Measurements from ENCODE around the gene KDM8.
"Not testable (repeated sequence)": the region's sequence is repeated elsewhere in the genome, so short reads cannot be mapped to it uniquely, and the experiment has no call there.

KDM8 gene

GRCh38 chr16:27245276-27246172 lies 42.2 kb downstream of the KDM8 start:
- peak; percentile 17 for DNase-seq

GRCh38 chr16:27246439-27246838 lies 43.1 kb downstream of the KDM8 start:
- no peak for DNase-seq

GRCh38 chr16:27247076-27247475 lies 43.8 kb downstream of the KDM8 start:
- not testable (repeated sequence) for DNase-seq

- DNase-seq, result no peak
These were observed 44.7 kb downstream of the KDM8 start for GRCh38 chr16:27248036-27248435.

GRCh38 chr16:27248886-27249285 lies 45.6 kb downstream of the KDM8 start:
- DNase-seq, result not testable (repeated sequence)

- DNase-seq, result no peak
These were observed 48.3 kb downstream of the KDM8 start for GRCh38 chr16:27251541-27252205.

- no peak for DNase-seq
These were observed 48.9 kb downstream of the KDM8 start for GRCh38 chr16:27252206-27252585.

- DNase-seq, result no peak
These were observed 50.2 kb downstream of the KDM8 start for GRCh38 chr16:27253526-27253930.

GRCh38 chr16:27254262-27254811 lies 51.0 kb downstream of the KDM8 start:
- DNase-seq, result no peak

- DNase-seq, result no peak
These were observed 53.5 kb downstream of the KDM8 start for GRCh38 chr16:27256861-27257260.

GRCh38 chr16:27257271-27257670 lies 53.9 kb downstream of the KDM8 start:
- DNase-seq, result no peak

- DNase-seq, result no peak
These were observed 55.0 kb downstream of the KDM8 start for GRCh38 chr16:27258241-27258734.

GRCh38 chr16:27259710-27260109 lies 56.4 kb downstream of the KDM8 start:
- no peak for DNase-seq

- DNase-seq, result not testable (repeated sequence)
These were observed 59.6 kb downstream of the KDM8 start for GRCh38 chr16:27262904-27263423.

- no peak for DNase-seq
These were observed 60.8 kb downstream of the KDM8 start for GRCh38 chr16:27264151-27264550.

GRCh38 chr16:27265982-27266381 lies 62.7 kb downstream of the KDM8 start:
- DNase-seq, result no peak

- no peak for DNase-seq
These were observed 63.8 kb downstream of the KDM8 start for GRCh38 chr16:27267037-27267677.

GRCh38 chr16:27268376-27269299 lies 65.3 kb downstream of the KDM8 start, which contains the start of gene NSMCE1:
Gene NSMCE1, minus strand, starts transcription at chr16:27268772. Its CDS starts 11,202 bp downstream, at chr16:27257570.
- peak; percentile 97 for DNase-seq

- no peak for DNase-seq
These were observed 66.2 kb downstream of the KDM8 start for GRCh38 chr16:27269300-27270150.

- no peak for DNase-seq
These were observed 67.0 kb downstream of the KDM8 start for GRCh38 chr16:27270349-27270748.
